ENCODE results near the gene GMDS.

The GMDS gene

DNA sequence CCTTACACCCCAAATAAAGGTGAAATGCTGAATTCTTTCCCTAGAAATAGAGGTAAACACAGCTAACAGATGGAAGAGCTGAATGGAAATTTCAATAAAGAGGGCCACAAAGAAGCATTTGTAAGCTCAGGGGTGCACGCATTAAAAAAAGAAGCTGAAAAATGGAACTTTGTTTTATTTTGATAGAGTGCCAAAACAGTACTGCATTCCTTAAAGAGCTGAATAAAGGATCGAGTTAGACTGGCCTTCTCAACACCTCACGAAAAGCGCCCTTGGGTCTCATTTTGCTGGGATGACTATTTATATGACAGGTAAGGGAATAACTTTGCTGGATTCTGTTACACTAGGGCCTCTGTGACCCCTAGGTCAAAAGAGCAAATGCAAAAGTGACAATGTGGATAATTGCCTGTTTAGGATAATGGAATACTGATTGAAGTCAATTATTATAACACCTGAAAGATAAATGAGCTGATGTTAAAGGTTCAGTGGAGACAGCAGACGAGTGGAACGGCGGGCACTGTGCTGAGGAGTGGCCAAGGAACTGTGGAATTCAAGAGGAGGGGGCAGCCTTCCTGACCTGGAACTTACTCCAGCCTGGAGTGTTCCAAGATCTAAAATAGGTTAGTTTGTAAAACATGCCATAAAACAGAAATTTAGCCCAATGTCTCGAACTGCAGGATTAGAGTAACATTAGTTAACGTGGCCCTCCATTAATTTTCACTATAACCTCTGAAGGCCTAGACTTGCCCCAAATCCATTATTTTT is 467.3 kb downstream of the GMDS start:
- DNase-seq (ENCODE audit: extremely low read depth, low read depth) = no peak
- TF ChIP-seq, protein P1, sequence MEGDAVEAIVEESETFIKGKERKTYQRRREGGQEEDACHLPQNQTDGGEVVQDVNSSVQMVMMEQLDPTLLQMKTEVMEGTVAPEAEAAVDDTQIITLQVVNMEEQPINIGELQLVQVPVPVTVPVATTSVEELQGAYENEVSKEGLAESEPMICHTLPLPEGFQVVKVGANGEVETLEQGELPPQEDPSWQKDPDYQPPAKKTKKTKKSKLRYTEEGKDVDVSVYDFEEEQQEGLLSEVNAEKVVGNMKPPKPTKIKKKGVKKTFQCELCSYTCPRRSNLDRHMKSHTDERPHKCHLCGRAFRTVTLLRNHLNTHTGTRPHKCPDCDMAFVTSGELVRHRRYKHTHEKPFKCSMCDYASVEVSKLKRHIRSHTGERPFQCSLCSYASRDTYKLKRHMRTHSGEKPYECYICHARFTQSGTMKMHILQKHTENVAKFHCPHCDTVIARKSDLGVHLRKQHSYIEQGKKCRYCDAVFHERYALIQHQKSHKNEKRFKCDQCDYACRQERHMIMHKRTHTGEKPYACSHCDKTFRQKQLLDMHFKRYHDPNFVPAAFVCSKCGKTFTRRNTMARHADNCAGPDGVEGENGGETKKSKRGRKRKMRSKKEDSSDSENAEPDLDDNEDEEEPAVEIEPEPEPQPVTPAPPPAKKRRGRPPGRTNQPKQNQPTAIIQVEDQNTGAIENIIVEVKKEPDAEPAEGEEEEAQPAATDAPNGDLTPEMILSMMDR (IDR thresholded peaks at IDR 0.05; ENCODE audit: low read depth, low read length) = no peak

DNA sequence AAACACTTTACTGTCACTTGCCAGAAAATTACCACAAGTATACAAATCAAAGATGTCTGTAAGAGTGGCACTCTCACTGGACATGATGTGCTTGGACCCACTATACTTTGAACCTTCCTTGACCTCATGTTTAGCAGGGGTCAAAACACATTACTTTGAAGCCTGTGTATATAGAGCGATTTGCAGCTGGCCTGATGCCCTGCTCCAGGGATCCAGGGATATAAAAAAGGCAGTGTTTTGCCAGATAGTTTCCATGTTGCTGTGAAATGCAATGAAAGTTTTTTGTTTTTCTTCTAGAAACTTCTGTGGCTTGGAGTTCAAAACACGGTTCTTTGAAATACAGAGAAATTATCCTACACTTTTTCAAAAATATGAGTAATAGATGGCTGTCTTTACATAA is 470.0 kb downstream of the GMDS start:
- TF ChIP-seq, protein P1 (IDR thresholded peaks at IDR 0.05; ENCODE audit: low read depth, low read length) = no peak
- no peak for DNase-seq (ENCODE audit: extremely low read depth, low read depth)

DNA sequence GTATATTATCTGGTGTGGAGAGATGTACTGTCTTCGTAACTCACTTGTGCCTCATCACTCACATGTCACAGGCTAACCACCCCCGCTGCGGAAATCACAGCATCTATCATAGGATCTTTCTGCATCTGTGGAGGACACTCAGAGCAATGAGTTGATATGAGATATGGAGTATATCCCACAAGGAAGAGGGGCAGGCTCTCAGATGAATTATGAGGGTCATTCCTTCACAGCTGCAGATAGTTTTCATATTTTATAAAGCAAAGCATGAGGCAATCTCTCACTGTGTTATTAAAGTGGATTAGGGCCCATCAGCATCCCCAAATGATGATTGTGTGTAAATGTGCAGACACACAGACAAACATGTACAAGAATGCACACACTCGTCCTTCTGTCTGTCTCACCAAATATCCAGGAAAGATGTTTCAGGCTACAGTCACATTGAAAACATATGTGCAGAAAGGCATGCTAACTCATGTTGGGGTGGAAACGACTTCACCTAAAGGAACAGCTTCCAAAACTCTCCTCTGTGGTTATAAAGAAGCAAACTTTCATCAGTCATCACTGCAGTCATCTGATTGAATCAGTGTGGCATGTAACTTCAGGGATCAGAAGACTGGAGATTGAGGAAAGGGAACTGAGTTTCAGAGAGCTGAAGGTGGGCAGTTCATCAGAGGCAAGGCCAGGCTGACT is 471.0 kb downstream of the GMDS start:
- TF ChIP-seq, protein P1 (IDR thresholded peaks at IDR 0.05; ENCODE audit: low read depth, low read length) = no peak
- DNase-seq (ENCODE audit: extremely low read depth, low read depth) = no peak

DNA sequence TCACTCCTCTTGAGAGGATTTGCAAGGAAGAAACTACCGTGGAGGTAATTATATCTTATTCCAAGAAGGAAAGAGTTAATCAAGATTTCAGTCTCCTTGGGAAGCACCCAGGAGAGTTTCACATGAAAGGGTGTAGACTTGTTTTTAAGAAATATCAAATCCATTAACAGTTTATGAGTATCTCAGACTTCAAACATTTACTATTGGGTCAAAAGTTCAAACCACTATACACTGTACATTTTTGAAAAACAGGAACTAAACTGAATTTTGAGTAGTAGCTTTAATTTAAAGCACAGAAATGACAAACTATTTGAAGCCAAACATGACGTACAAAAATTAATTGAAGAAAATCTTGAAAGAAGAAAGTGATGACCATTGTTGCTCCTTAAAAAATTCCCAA is 471.7 kb downstream of the GMDS start:
- TF ChIP-seq, protein P1 (IDR thresholded peaks at IDR 0.05; ENCODE audit: low read depth, low read length) = no peak
- no peak for DNase-seq (ENCODE audit: extremely low read depth, low read depth)

DNA sequence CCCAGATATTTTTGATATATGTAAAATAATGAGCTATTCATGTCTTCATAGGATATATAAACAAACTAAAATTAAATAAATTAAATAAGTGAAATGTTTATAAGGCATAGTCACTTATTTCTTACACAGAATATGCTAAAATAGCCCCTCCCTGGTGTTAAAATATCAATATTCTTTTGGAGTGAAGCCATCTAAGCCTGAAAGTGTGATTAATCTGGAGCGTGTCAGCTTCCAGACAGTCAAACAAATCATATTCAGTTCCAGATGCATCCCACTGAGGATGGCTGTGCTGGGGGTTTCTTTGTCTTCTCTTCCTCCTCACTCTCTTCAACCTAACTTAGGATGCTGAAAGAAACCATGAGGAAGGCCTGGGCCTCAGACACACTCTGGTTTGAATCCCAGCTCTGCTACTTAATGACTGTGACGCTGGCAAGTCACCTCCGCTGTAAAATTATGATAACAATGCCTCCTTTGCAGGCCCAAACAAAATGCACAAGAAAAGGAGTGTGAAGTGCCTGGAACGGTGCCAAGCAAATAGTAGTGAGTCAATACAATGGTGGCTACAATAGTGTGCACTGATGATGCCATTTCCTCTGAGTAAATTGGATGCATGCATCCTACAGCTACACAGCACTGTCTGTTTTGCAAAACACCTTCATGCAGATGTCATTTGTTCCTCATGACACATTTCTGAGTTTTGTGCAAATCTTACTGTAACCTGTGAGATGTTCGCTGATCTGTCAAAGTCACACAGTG is 474.3 kb downstream of the GMDS start:
- no peak for DNase-seq (ENCODE audit: extremely low read depth, low read depth)
- TF ChIP-seq, protein P1 (IDR thresholded peaks at IDR 0.05; ENCODE audit: low read depth, low read length) = no peak

DNA sequence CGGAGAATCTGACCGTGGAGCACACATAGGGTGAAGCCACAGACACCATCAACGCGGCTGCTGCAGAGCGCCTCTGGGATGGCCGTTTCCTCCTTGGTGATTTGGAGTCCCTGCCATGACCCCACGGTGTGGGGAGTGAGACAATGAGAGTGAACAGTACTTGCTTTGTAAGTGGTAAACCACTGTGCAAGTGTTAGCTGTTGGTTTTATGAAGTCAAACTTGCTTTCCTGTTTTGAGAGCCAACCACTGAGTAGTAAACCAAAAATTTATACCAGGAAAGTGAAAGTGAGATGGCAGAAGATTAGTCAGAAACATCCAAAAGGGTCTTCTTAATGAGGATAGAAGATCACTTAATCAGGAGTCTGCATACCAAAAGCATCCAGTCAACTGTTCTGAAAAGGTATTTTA is 475.0 kb downstream of the GMDS start:
- TF ChIP-seq, protein P1 (IDR thresholded peaks at IDR 0.05; ENCODE audit: low read depth, low read length) = no peak
- no peak for DNase-seq (ENCODE audit: extremely low read depth, low read depth)

Measured in AG09319 (cell line).